Smooth muscle cell (in vitro differentiated cells): Measurements from ENCODE around the gene PHLPP1. TPM values are rescaled to one million over a fixed set of nuclear protein-coding genes. Genes with fewer than 3 reads are reported as not detected.

Experiments used
- DNase-seq: peaks from one replicate; lab custom pipeline; 2025; ENCODE audit not compliant: unreplicated experiment; lab: John Stamatoyannopoulos, UW
- H2AFZ ChIP-seq: fragments of 200-600 bp; sonication (generic); 2 replicates; pipeline ENCODE4 v1.6.0; 2016; ENCODE audit warnings: antibody characterized with exemption, low read depth, mild to moderate bottlenecking
- H3F3A ChIP-seq: fragments of 200-600 bp; sonication (generic); 2 replicates; pipeline ENCODE4 v1.6.0; 2017; ENCODE audit warnings: antibody characterized with exemption, low read depth
- H3K27ac ChIP-seq: fragments of 200-600 bp; sonication (generic); 2 replicates; pipeline ENCODE4 v1.5.1; 2016; ENCODE audit warnings: low read depth, mild to moderate bottlenecking
- H3K27me3 ChIP-seq: fragments of 200-600 bp; sonication (generic); 2 replicates; pipeline ENCODE4 v1.6.1; 2016; ENCODE audit warnings: low read depth, mild to moderate bottlenecking
- H3K36me3 ChIP-seq: fragments of 200-600 bp; sonication (generic); 2 replicates; pipeline ENCODE4 v1.5.1; 2016; ENCODE audit warnings: low read depth
- H3K4me1 ChIP-seq: fragments of 200-600 bp; sonication (generic); 2 replicates; pipeline ENCODE4 v1.5.1; 2016; ENCODE audit warnings: low read depth
- H3K4me2 ChIP-seq: fragments of 200-600 bp; sonication (generic); 2 replicates; pipeline ENCODE4 v1.6.0; 2016; ENCODE audit warnings: mild to moderate bottlenecking
- H3K4me3 ChIP-seq: fragments of 200-600 bp; sonication (generic); 2 replicates; pipeline ENCODE4 v1.5.1; 2016; ENCODE audit warnings: mild to moderate bottlenecking
- H3K79me2 ChIP-seq: fragments of 200-600 bp; sonication (generic); 2 replicates; pipeline ENCODE4 v1.6.0; 2016; ENCODE audit warnings: low read depth, mild to moderate bottlenecking
- H3K9ac ChIP-seq: fragments of 200-600 bp; sonication (generic); 2 replicates; pipeline ENCODE4 v1.6.0; 2016; ENCODE audit warnings: low read depth
- H3K9me3 ChIP-seq: fragments of 200-600 bp; sonication (generic); replicated peaks from 2 replicates; pipeline ENCODE4 v1.5.1; 2016; ENCODE audit warnings: low read depth
- H4K20me1 ChIP-seq: fragments of 200-600 bp; sonication (generic); 2 replicates; pipeline ENCODE4 v1.6.0; 2016; ENCODE audit warnings: low read depth
- WGBS: methylation state at CpG from one replicate; pipeline ENCODE4 v1.1.7; 2016; ENCODE audit warnings: low lambda C conversion rate; 5-methylcytosine and 5-hydroxymethylcytosine counted together
- polyA plus RNA-seq: library from polyadenylated mRNA; unstranded; fragments of >200 nt; fragmentation: Nextera tagmentation; extraction: Ambion mirVana; gene quantifications from 2 replicates; pipeline ENCODE4 v1.2.1, GENCODE V29; 2016
- total RNA-seq: library from RNA; depleted of rRNA; stranded (reverse); fragments of >200 nt; gene quantifications from 2 replicates; pipeline ENCODE4 v1.2.3, GENCODE V29; 2014
- TF ChIP-seq, protein P1 (sequence below): fragments of 200-600 bp; sonication (generic); IDR thresholded peaks from 2 replicates; pipeline ENCODE4 v1.5.1; 2017; ENCODE audit warnings: borderline replicate concordance, mild to moderate bottlenecking, antibody characterized with exemption; ENCODE audit not compliant: insufficient read depth, poor library complexity, severe bottlenecking

Gene PHLPP1
- total and polyA plus RNA-seq, 2 experiments from 2014 or later, result 1.1 to 4.3 TPM

DNA sequence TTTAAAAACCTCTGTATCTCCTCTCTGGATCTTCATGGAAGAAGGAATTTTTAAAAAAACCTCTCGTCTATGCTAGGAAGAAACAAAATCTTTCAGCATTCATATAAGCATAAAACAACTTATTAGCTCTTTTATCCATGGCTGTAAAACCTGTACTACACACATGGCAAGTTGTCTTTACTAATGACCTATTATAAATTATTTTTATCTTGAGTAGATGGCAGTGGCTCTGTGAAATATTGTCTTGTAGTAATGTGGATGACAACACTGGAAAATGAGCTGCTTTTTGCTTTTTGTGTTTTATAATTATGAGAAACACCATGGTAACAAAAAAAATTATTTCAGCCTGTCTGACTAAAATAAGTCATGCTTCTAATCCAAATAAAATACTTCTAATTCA lies 18.9 kb downstream of the PHLPP1 start:
- no peak overlapping the region for H3K9ac ChIP-seq
- no peaks in the 10 kb centered on the region for H3K27me3 ChIP-seq
- DNase-seq, result no peak
- H3K4me3 ChIP-seq, result no peak overlapping the region
- no peaks in the 10 kb centered on the region for H3F3A ChIP-seq
- H3K4me1 ChIP-seq, result peaks cover 4% of the 10 kb centered on the region
- H3K4me2 ChIP-seq, result no peak overlapping the region
- WGBS, result 74% methylated on average over 1 of the region's 1 CpG
- no peaks in the 10 kb centered on the region for H3K36me3 ChIP-seq
- H3K9me3 ChIP-seq, result no peaks in the 10 kb centered on the region
- peaks cover 62% of the 10 kb centered on the region for H3K79me2 ChIP-seq
- TF ChIP-seq, protein P1, sequence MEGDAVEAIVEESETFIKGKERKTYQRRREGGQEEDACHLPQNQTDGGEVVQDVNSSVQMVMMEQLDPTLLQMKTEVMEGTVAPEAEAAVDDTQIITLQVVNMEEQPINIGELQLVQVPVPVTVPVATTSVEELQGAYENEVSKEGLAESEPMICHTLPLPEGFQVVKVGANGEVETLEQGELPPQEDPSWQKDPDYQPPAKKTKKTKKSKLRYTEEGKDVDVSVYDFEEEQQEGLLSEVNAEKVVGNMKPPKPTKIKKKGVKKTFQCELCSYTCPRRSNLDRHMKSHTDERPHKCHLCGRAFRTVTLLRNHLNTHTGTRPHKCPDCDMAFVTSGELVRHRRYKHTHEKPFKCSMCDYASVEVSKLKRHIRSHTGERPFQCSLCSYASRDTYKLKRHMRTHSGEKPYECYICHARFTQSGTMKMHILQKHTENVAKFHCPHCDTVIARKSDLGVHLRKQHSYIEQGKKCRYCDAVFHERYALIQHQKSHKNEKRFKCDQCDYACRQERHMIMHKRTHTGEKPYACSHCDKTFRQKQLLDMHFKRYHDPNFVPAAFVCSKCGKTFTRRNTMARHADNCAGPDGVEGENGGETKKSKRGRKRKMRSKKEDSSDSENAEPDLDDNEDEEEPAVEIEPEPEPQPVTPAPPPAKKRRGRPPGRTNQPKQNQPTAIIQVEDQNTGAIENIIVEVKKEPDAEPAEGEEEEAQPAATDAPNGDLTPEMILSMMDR, result no peak
- H3K27ac ChIP-seq, result no peak overlapping the region
- H4K20me1 ChIP-seq, result no peaks in the 10 kb centered on the region
- no peak overlapping the region for H2AFZ ChIP-seq

DNA sequence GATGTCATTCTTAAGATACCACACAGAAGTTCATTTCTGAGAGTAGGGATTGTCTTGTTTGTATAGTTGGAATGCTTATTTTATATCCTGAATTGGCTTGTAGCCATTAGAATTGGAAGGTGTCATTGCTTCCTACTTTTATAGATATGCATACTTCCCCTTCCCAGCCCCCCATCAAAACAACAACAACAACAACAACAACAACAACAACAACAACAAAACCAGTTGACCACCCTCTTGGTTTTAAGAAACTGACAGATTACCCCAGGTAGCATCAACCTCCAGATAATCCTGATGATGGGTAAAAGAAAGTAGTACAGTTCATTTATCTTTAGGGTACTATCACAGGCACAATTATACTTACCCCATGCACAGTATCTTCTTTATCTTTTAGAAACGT lies 20.0 kb downstream of the PHLPP1 start:
- Histone ChIP-seq H3K27me3 (no peaks in the 10 kb centered on the region), H3K9me3 (no peaks in the 10 kb centered on the region), H3K27ac (no peak overlapping the region), H4K20me1 (no peaks in the 10 kb centered on the region), H2AFZ (no peak overlapping the region), H3K4me2 (no peak overlapping the region), H3K36me3 (no peaks in the 10 kb centered on the region), H3F3A (no peaks in the 10 kb centered on the region), H3K79me2 (peaks cover 64% of the 10 kb centered on the region), H3K4me1 (peaks cover 4% of the 10 kb centered on the region), H3K9ac (no peak overlapping the region), H3K4me3 (no peak overlapping the region)
- 76% methylated on average over 1 of the region's 1 CpG for WGBS
- TF ChIP-seq, protein P1, result no peak
- no peak for DNase-seq

- WGBS, result 82% methylated on average over 4 of the region's 4 CpGs
- H3K79me2 ChIP-seq, result peaks cover 62% of the 10 kb centered on the region
Observed at GRCh38 chr18:62736077-62736855, 20.9 kb downstream of the PHLPP1 start.

More at GRCh38 chr18:62736077-62736855, 20.9 kb downstream of the PHLPP1 start:
- no peak overlapping the region for H3K9ac ChIP-seq
- no peak overlapping the region for H2AFZ ChIP-seq
- no peak for DNase-seq
- no peak overlapping the region for H3K4me2 ChIP-seq
- no peaks in the 10 kb centered on the region for H3K9me3 ChIP-seq
- no peak overlapping the region for H3K4me3 ChIP-seq
- H3F3A ChIP-seq, result peaks cover 7% of the 10 kb centered on the region
- H3K27ac ChIP-seq, result no peak overlapping the region
- TF ChIP-seq, protein P1, result no peak
- peaks cover 9% of the 10 kb centered on the region for H3K4me1 ChIP-seq
- no peaks in the 10 kb centered on the region for H4K20me1 ChIP-seq
- no peaks in the 10 kb centered on the region for H3K36me3 ChIP-seq
- H3K27me3 ChIP-seq, result no peaks in the 10 kb centered on the region
